AML-193 (cell line): Measurements from ENCODE around the gene GGT1.
"Not testable (repeated sequence)": the region's sequence is repeated elsewhere in the genome, so short reads cannot be mapped to it uniquely, and the experiment has no call there.

Experiments
- DNase-seq, 2 experiments: peaks; one replicate each; lab custom pipeline; 2025; lab: John Stamatoyannopoulos, UW

Gene GGT1

DNA sequence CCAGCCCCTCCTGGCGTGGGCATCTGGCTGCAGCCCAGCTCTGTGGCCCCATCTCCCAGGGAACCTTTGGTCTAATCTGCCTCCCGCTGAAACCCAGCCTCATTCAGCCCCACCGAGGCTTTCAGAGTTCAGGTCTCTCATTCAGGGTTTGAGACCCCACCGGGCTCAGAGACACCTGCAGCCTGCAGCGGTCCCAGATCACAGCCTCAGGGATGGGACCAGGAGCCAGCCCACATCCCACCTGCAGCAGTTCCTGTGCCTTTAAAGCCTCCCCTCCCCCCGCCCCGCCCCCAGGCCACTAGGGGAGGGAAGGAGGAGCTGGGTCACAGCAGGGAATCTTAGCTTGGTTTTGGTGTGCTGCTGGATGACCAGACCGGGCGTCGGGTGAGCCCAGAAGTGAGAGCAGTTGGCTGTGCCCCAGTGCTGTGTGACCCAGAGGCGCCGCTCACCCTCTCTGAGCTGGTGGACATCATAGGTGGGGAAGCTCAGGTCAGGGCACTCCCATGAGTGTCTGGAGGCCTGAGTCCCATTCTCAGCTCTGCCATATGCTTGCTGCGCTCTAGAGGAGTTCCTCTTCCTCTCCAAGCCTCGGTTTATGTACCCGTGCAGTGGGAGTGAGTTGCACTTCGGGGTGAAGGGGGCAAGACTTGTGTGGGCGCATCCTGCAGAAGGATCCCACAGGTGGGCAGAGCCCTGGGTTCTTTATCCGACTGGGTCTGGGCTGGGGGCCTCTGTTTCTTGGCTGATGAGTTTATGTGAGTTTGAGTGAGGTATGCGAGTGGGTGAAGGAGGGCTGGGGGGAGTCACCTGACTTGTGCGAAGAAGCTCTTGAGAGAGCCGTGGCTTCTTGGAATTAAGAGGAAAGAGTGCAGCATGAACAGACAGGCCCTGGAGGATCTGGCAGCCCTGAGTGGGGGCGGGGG is at the start of gene GGT1:
TSS of gene GGT1 (plus strand) at position 347 of the 923 bp plus-strand sequence. CDS start 7,889 bp downstream, outside the sequence.
- not testable (repeated sequence) for DNase-seq

DNA sequence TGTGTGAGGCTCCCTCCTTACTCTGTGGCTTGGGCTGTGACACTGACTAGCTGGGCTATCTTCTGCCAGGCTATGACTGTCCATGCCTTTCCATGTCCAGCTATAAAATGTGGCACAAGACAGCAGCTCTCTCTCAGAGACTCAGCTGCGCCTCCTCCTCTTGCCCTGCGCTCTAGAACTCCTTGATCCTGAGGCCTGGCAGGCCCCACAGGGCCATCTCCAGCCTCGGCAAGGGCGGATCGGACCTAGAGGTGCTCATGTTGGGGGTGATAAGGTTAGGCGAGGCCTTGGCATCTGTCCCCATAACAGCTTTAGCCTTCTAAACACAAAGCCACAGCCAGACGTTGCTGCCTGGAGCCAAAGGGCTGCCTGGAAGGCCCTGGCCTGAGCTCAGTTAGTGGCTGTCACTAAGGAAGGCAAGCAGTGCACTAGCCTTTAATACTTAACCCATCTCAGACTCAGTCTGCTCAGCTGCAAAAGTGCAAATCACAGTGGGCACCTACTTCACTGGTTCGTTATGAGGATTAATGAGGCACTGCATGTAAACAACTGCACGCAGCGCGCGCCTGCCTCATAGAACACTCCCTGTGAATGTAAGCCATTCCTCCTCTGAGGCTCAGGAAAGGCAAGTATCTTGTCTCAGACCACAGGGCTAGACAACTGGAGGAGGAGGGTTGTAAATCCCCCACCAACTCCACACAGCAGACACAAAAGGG is 49.2 kb upstream of the GGT1 start:
- no peak for DNase-seq

DNA sequence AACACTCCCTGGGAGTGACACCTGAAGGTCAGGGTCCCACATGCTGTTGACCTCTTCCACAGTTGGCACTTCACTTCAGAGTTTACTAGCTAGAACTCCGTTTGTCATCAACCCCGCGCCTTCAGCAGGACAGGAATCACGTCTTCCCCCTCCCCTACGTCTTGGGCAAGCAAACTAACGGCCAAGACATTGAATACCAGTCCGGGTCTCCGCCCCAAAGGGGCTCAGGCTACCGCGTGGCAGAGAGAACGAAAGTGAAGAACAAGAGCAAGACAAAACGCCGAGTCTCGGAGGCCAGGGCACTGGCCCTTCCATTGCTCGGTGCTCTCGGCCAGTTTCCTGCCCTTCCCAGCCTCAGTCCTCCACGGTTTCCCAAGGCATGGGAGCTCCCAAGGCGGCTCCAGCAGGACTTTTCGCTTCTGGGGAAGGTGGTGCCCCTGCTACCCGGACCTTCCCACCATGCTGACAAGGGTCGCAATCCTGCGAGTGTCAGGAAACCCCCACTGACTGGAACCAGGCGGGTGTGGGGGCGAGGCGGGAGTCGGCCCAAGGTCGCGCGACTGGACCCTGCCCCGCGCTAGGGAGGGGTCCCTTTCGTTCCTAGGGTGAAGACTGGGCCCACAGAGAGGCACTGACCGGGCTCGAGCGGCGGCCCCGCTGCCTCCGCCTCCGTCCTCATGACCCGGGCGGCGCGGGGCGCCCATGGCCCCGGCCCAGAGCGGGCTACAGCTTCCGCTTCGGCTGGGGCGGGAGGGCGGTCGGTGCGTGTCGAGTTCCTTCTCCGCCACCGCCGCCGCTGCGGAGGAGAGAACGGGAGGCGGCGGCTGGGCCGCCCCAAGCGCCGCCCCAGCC is 48.5 kb upstream of the GGT1 start, which contains the start of gene GUCD1:
TSS of gene GUCD1 (minus strand) at position 826 of the 852 bp plus-strand sequence. CDS start at position 679, 147 bp downstream.
- DNase-seq, result peak; percentile 20 to 38

DNA sequence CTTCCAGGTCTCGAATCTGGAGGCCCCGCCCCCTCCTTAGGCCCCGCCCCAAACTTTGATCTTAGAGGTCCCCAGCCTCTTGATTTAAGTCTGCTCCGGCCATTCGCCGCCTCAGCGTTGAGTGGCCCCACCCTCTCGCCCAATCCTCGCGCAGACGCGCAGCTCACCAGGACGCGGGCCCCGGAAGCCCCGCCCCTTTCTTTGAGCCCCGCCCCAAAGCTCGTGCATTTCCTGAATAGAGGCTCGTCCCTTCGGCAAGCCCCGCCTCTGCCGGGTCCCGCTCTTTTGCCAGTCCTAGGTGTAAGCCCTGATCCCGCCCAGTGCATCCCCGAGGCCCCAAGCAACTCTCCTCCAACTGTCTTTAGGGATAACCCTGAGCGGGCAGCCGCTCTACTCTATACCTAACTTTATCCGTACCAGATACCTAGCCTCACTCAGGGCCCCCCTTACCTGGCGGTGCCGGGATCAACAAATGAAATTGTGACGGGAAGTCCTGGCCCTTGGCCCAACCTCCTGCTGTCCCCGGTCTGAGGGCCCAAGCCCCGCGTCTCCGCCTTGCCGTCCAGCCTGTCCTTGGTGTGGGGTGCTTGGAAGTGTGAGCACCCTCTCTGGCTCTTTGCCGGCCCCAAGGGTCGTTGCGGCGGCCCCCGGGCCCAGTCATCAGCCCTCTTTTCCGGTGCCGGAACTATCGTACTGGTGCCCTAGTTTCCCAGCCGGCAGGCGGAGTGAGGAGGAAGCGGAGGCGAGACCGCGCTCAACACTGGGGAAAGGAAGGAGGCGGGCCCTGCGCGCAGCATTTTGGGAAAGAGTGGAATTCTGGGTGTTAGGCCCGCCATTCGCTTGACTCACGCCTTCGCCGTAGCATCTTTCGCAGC is 47.6 kb upstream of the GGT1 start, which contains the start of gene SNRPD3:
TSS of gene SNRPD3 (plus strand) at position 835 of the 875 bp plus-strand sequence. CDS start 1,676 bp downstream, outside the sequence.
- peak; percentile 93 to 96 for DNase-seq

DNA sequence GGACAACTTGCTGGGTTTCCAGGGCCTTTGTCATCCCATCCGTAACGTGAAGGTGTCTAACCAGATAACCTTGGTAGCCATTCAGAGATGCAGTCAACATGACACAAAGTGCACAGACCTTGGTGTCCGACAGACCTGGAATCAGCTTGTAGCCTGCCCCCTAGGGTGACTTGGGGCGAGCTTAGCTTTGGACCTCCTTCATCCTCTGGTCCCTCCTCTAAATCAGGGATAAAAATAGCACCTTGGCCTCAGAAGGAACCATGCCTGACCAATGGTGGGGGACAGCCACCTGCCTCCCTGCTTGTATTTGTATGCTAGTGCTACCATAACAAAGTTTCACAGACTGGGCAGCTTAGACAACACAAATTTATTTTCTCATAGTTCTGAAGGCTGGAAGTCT is 43.5 kb upstream of the GGT1 start:
- no peak for DNase-seq

DNA sequence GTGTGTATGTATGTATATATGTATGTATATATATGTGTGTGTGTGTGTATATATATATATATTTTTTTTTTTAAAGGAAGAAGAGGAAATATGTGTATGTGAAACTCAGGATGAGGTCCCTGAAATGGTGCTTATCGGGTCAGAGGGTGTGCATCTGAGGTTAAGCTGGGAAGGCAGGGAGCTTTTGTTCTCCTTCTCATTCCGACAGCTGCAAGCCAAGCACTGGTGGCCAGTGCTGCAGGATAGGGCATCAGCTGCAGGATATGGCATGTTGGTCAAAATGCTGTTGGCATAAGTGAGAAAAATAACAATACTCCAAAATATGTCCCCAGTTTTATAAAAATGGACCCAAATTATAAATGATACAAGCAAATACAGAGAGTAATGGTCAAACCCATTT is 39.7 kb upstream of the GGT1 start:
- DNase-seq, result no peak

DNA sequence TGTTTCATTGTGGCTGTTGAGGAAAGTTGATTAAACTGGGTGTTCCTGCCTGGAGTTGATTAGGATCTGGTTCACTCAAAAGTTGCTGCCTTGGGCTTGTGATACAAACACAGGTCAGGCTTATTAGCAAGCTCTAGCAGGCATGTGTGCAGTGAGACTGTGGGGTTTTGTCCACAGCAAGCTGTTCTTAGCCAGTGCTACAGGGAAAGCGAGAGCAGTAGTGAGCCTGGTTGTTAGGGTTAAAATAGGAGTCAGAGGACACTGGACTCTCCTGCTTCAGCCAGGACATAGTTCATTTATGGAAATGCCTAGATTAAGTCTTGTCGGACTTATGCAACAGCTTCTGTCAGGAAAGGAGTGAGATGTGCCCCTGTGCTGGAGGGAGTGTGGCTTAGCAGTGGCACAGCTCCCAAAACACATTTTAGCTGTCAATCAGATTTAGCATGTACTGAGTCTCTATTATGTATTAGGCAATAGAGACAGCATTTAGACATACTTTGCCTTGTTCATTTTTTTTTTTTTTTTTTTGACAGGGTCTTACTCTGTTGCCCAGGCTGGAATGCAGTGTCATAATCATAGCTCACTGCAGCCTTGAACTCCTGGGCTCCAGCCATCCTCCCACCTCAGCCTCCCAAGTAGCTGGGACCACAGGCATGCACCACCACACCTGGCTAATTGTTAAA is 38.5 kb upstream of the GGT1 start:
- DNase-seq, result no peak

DNA sequence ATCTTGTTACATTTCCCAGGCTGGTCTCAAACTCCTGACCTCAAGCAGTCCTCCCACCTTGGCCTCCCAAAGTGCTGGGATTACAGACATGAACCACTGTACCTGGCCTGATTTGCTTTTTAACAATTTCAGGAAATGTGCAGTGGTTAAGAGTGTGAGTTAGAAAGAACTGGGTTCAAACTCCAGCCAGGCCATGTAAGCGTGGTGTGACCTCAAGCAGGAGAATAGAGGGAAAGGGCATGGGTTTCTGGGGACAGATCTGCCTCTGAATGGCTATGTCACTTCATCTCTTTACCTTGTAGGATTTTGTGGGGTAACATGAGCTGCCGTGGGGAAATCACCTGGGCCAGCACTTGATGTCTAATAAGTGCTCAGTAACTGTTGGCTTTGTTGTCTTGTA is 37.9 kb upstream of the GGT1 start:
- DNase-seq, result no peak

DNA sequence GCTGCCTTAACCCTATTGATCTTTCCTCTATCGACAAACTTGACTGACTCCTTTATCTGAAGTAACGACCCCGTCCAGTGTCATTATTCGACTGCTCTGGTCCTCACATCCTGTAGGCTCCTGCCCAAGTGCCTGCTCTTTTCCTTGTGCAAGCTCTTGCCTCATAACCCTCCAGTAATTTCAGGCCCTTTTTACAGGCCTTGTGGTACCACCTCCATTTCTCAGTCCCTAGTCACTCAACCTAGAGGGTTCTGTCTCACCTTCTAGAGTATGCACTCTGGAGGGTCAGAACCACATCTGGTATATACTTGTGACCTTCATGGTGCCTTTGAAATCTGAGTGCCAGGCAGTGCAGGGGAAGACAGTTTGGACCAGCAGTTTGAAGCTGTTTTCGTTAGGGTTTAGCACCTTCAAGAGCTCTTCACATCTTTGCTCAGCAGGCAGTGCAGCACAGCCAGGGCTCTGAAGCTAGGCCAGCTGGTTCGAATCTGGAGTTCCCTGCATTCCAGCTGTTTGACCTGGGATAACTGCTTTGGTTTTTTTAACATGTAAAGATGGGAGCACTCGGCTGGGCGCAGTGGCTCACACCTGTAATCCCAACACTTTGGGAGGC is 36.0 kb upstream of the GGT1 start:
- no peak for DNase-seq

DNA sequence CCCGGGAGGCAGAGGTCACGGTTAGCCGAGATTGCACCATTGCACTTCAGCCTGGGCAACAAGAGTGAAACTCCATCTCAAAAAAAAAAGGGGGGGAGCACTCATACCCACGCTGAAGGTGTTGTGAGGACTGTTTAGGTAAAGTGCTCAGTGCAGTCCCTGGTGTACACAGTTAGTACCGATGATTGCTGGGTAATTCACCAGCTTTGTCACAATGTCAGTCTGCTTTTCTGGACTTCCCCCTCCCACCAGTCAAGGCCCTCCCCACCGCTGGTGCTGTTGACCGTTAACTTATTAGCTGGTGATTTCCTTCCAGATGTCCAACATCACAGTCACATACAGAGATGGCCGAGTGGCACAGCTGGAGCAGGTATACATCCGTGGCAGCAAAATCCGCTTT is 35.3 kb upstream of the GGT1 start:
- DNase-seq, result no peak

DNA sequence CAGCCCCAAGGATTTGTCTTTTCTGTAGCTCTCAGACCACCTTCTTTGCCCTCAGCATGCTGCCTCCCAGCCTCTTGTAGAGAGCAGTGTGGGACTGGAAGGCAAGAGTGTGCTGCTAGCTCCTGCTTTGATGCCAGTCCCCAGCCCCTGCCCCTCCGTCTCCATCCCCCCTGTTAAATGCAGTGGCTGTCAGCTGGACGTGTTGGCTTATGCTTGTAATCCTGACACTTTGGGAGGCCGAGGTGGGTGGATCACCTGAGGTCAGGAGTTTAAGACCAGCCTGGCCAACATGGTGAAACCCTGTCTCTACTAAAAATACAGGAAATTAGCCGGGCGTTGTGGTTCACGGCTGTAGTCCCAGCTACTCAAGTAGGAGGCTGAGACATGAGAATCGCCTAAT is 31.7 kb upstream of the GGT1 start:
- no peak for DNase-seq

DNA sequence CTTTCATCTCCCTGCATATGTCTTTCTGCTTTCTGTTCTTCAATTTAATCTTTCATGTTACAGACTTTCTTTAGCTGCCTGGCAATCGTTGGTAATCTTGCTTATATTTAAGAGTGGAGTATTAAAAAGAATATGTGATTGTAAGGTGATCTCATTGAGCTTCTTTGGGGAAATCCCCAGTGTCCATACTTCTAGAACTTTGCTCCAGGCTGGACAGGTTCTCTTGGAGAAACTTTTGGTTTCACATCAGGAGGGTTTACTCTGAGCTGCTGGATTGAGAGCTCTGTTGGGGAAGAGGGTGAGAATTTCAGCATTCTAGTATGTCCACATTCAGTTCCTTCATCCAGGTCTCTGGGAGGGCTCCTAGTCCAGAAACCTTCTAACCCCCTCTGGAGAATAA is 26.2 kb upstream of the GGT1 start:
- no peak for DNase-seq

DNA sequence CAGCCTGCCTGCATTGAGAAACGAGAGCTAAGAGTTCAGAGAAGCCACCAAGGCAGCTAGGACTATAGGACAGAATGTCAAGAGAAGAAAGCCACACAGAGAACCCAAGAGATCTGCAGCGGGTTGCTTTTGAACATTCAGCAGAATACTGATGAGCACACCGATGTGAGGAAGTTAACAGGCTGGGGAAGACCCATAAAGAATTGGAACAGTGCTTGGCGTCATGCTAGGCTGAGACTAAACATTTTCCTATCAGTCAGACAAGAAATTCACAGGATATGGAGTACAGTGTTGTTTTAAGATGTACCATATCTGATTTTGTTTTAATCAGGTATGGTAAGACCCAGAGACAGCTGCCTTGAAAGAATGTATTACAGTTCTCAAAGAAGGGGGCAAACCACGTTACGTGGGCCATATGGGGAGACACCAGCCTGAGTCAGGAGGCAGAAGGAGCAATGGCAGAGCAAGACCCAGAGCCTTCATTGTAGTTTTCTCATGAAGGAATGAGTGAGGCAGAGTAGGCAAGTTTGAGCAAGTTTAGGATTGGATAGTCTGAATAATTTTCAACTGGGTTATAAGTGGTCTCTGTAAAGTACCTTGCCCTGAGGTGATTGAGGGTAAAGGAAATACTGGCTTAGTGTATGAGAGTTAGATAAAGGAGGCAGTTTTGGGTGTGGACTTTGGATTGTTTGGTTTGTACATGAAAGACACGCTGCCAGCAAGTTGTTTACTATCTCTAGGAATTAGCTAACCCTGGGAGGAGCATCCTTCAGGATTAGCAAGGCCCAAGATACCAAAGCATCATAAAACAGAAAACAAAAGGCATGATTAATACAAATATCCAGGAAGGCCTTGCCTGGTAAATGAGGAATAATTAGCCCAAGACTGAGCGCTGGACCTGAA is 24.4 kb upstream of the GGT1 start:
- DNase-seq, result no peak

DNA sequence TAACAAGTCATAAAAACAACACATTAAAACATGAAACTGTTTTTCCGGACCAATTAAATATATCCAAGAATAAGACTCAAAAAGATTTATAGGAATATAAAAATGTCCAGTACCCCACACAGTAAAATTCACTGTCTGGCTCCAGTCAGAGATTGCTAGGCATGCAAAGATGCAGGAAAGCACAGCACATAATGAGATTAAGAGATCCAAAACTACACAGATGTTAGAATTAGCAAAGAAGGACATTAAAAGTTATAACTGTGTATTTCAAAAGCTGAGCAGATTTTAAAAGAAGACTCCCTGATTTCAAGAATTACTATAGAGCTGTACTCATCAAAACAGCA is 23.8 kb upstream of the GGT1 start:
- no peak for DNase-seq

DNA sequence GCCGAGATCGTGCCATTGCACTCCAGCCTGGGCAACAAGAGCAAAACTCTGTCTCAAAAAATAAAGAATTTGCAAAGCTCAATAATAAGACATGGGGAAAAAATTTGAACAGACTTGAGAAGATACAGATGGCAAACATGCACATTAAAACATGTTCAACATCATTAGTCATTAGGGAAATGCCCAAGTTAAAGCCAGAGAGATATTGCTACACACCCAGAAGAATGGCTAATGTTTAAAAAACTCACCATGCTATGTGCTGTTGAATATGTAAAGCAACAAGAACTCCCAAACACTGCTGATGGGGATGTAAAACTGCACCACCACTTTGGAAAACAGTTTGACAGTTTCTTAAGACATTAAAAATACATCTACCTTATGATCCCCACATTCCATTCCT is 22.7 kb upstream of the GGT1 start:
- peak in 1 of 2 experiments; percentile 6 for DNase-seq

DNA sequence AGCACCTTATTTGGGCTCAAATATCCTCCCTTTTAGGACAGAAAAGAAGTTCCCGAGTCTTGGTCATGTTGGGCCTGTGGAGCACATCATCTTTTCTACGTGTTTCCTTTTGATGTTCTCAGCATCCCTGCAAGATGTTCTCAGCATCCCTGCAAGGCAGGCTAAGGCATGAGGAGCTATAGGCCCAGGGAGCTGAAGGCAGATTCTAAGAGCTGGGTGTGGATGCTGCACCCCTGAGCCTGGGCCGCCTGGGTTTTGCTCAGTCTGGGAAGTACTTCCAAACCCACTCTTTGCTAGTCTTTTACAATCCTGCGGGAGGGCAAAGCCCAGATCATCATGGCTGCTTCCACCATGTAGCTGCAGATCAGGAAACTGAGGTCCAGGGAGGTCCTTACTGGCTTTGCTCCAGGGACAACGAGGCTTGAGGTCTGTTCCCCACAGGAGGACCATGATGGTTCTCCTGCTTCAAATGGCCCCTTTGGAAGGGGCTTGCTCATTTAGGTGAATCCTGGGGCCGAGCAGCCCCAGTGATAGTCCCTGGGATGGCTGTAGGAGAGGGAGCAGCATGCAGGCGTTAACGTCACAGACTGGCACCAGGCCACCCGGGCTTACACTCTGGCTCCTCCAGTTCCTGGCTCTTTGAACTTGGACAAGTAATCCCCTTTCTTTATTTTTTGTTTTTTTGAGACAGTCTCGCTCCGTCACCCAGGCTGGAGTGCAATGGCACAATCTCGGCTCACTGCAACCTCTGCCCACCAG is 20.8 kb upstream of the GGT1 start:
- DNase-seq, result no peak

DNA sequence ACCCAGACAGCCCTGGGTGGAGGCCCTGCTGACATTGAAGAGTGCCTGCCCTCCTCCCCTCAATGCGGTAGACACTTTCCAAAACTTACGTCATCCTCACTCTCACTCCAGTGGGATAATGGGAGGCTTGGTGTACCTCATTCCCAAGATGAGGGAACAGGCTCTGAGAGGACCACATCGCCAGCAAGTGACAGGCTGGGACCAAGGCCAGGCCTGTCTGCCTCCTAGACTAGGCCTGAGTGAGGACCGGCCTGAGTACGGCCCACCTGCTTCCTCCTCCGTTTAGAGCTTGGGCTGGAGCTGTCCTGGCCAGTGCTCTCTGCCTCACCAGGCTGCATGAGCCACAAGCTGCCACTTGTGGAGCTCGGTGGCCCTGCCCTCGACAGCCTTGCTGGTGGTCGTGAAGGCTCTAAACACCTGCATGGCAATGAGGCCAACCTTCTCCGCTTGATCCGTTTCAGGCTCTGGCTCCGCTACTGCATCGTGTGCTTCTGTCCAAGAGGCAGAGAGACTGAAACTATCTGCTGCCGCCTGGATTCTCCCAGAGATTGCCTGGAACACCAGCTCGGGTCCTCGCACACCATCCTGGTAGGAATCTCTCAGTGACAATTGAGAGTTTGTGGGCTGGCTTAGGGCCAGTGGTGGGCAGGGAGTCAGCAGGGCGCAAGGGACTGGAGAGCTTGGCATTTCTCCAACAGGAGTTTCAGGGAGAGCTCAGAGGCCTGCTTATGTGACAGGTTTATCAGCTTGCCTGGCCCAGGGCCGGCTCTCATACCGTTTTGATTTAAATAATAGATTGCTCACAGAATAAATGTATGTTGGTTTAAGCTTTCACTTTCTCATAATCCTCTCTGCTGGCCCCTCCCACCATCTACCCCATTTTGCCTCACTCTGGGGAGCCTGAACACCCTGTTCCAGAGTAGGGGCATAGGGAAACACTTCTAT is 19.5 kb upstream of the GGT1 start:
- DNase-seq, result no peak
